Rectal smooth muscle tissue (tissue), 1 donor: ENCODE measurements around the gene CPD.

Experiments
- H3K27ac ChIP-seq: one replicate; pipeline ENCODE4 v1.7.0; 2013; ENCODE audit warnings: low read depth, low read length, inconsistent platforms
- H3K27me3 ChIP-seq: one replicate; pipeline ENCODE4 v1.7.0; 2013; ENCODE audit warnings: low read length; ENCODE audit not compliant: control insufficient read depth, insufficient read depth
- H3K36me3 ChIP-seq: one replicate; pipeline ENCODE4 v1.7.0; 2013; ENCODE audit warnings: low read length; ENCODE audit not compliant: control insufficient read depth, insufficient read depth
- H3K4me1 ChIP-seq: one replicate; pipeline ENCODE4 v1.7.0; 2013; ENCODE audit warnings: low read length; ENCODE audit not compliant: control insufficient read depth, insufficient read depth
- H3K4me3 ChIP-seq: one replicate; pipeline ENCODE4 v1.7.0; 2013; ENCODE audit warnings: low read length
- H3K9ac ChIP-seq: one replicate; pipeline ENCODE4 v1.7.0; 2013; ENCODE audit warnings: low read length

CPD gene

DNA sequence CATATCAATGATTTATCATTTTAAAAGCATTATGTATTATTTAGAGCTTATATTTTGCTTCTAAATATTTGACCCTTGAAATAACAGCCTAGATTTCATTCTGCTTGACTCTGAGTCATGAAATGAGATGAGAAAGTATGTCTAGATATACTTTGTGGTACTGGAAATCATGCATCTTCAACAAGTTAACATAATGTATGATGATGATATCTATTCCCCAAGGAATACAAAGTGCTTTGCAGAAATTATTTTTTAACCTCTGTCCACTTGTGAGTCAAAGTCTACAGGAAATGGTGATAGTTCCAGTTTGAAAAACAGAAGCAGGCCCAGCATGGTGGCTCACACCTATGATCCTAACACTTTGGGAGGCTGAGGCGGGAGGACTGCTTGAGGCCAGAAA is 134.6 kb downstream of the CPD start:
- Histone ChIP-seq H3K27me3 (no peaks in the 10 kb centered on the region), H3K4me3 (no peak overlapping the region), H3K4me1 (no peaks in the 10 kb centered on the region), H3K9ac (no peak overlapping the region), H3K36me3 (peaks cover 10% of the 10 kb centered on the region), H3K27ac (no peak overlapping the region)

- Histone ChIP-seq H3K36me3 (peaks cover 9% of the 10 kb centered on the region), H3K27me3 (no peaks in the 10 kb centered on the region), H3K4me3 (no peak overlapping the region), H3K27ac (no peak overlapping the region), H3K9ac (no peak overlapping the region), H3K4me1 (no peaks in the 10 kb centered on the region)
Observed at GRCh38 chr17:30514895-30515596, 136.3 kb downstream of the CPD start.

DNA sequence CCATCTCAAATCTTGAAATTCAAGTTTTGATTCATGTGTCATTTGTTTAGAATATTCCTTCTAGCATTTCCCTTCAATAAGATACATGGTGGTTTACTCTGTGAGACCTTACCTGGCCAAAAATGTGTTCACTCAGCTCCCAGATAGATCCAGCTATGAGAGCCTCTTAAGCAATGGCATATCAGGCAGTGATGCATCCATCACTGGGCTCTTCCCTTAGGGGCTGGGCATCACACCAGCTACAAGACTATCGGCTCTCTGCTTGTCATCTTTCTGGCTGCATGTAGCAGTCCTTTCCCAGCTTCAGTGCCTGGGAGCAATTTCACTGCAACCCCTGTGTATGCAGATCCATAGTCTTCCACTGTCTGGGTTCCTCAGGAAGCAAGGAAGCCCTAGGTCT is 139.1 kb downstream of the CPD start:
- Histone ChIP-seq H3K9ac (no peak overlapping the region), H3K4me1 (peaks cover 2% of the 10 kb centered on the region), H3K27me3 (no peaks in the 10 kb centered on the region), H3K36me3 (peaks cover 20% of the 10 kb centered on the region), H3K4me3 (no peak overlapping the region), H3K27ac (no peak overlapping the region)

DNA sequence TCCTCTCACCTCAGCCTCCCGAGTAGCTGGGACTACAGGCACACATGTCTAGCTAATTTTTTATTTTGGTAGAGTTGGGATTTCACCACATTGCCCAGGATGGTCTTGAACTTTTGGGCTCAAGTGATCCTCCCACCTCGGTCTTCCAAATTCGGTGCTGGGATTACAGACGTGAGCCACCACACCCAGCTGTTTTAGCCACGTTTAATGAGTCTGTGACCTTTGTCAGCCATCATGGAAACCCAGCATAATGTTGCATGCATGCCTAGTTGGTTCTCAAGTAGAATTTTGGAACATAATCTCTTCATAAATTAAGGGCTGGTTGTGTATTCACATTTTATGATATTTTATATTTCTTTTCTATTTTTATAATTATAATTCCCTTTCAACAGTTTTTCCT is 140.4 kb downstream of the CPD start:
- H3K9ac ChIP-seq, result no peak overlapping the region
- no peak overlapping the region for H3K27ac ChIP-seq
- peaks cover 2% of the 10 kb centered on the region for H3K4me1 ChIP-seq
- H3K36me3 ChIP-seq, result peaks cover 20% of the 10 kb centered on the region
- H3K27me3 ChIP-seq, result no peaks in the 10 kb centered on the region
- no peak overlapping the region for H3K4me3 ChIP-seq
